B cell (primary cell): ENCODE results near the gene ANXA4. TPM values are rescaled to one million over a fixed set of nuclear protein-coding genes. Genes with fewer than 3 reads are reported as not detected.
A peak's percentile ranks its signal among the peaks of the same experiment; 100 is the strongest.

ENCODE experiments used
- ATAC-seq: fragments of 200-7000 bp; cut with Tn5 transposase; one replicate; pipeline ENCODE4 v1.10.0; 2021; ENCODE audit warnings: low read depth, mild to moderate bottlenecking, moderate number of reproducible peaks, moderate library complexity
- CTCF ChIA-PET: fragments of 350-600 bp; sonication (Branson Sonifier 250); formaldehyde crosslinking; loops from one replicate; lab custom pipeline; 2021; ENCODE audit warnings: antibody characterized with exemption, inconsistent platforms; lab: Charles Lee
- POLR2A ChIA-PET: fragments of 350-600 bp; sonication (Branson Sonifier 250); formaldehyde crosslinking; loops from one replicate; lab custom pipeline; 2021; ENCODE audit warnings: antibody characterized with exemption; lab: Charles Lee
- DNase-seq: peaks from one replicate; pipeline ENCODE4 v3.0.0; 2013
- H2AFZ ChIP-seq: 2 replicates; pipeline ENCODE4 v1.6.1; 2012; ENCODE audit warnings: mild to moderate bottlenecking, low read depth, low read length; ENCODE audit not compliant: insufficient read depth, poor library complexity, severe bottlenecking
- H3K27ac ChIP-seq, 2 donors: 1 replicate in 1 of 2; 2 replicates in 1 of 2; pipeline ENCODE4 v1.5.1; 2012 to 2013; ENCODE audit warnings: low read length in 2 of 2, mild to moderate bottlenecking in 2 of 2, moderate library complexity in 1 of 2
- H3K27me3 ChIP-seq, 4 experiments: fragments of 200-600 bp in 1 of 4; sonication (generic) in 1 of 4; replicated peaks in 1 of 4; 1 replicate in 2 of 4; 2 replicates in 2 of 4; pipeline versions ENCODE4 v1.6.1 to v1.7.0; 2013 to 2016; ENCODE audit warnings: low read length in 3 of 4, mild to moderate bottlenecking in 2 of 4, mixed read lengths in 1 of 4, moderate library complexity in 1 of 4; ENCODE audit not compliant: insufficient read depth in 4 of 4, control insufficient read depth in 3 of 4; ENCODE audit errors: control extremely low read depth in 1 of 4
- H3K36me3 ChIP-seq, 2 experiments: replicated peaks in 1 of 2; 1 replicate in 1 of 2; 2 replicates in 1 of 2; pipeline versions ENCODE4 v1.6.1 to v1.7.1; 2013; ENCODE audit warnings: low read length in 1 of 2; ENCODE audit not compliant: insufficient read depth in 2 of 2, control insufficient read depth in 1 of 2; ENCODE audit errors: control extremely low read depth in 1 of 2, extremely low read depth in 1 of 2
- H3K4me1 ChIP-seq, 2 donors: fragments of 200-600 bp in 1 of 2; sonication (generic) in 1 of 2; 1 replicate in 1 of 2; 2 replicates in 1 of 2; pipeline versions ENCODE4 v1.5.1 to v1.6.1; 2013 to 2017; ENCODE audit warnings: low read length in 2 of 2; ENCODE audit not compliant: control insufficient read depth in 2 of 2, insufficient read depth in 2 of 2
- H3K4me2 ChIP-seq: replicated peaks from 2 replicates; pipeline ENCODE3; 2012; ENCODE audit warnings: mild to moderate bottlenecking, low read depth, low read length; ENCODE audit not compliant: poor library complexity, severe bottlenecking
- H3K4me3 ChIP-seq, 5 experiments: fragments of 200-600 bp in 1 of 5; sonication (generic) in 1 of 5; 1 replicate in 3 of 5; 2 replicates in 2 of 5; pipeline versions ENCODE4 v1.5.1 to v1.7.0; 2011 to 2016; ENCODE audit warnings: low read length in 4 of 5, mild to moderate bottlenecking in 4 of 5, low read depth in 2 of 5, control low read depth in 1 of 5, moderate library complexity in 1 of 5; ENCODE audit not compliant: insufficient read depth in 1 of 5; ENCODE audit errors: control extremely low read depth in 1 of 5, extremely low read depth in 1 of 5
- H3K79me2 ChIP-seq: fragments of 200-600 bp; sonication (generic); one replicate; pipeline ENCODE4 v1.6.0; 2016; ENCODE audit warnings: low read length; ENCODE audit not compliant: control insufficient read depth, insufficient read depth
- H3K9ac ChIP-seq: fragments of 200-600 bp; sonication (generic); 2 replicates; pipeline ENCODE4 v1.6.1; 2017; ENCODE audit warnings: mild to moderate bottlenecking, low read length, moderate library complexity
- H3K9me3 ChIP-seq, 3 donors: one replicate each; pipeline versions ENCODE4 v1.6.1 to v1.7.1; 2013; ENCODE audit warnings: low read length in 2 of 3; ENCODE audit not compliant: control insufficient read depth in 2 of 3, insufficient read depth in 1 of 3; ENCODE audit errors: control extremely low read depth in 1 of 3
- H4K20me1 ChIP-seq: 2 replicates; pipeline ENCODE4 v1.6.0; 2012; ENCODE audit warnings: mild to moderate bottlenecking, low read length; ENCODE audit not compliant: insufficient read depth, control insufficient read depth, poor library complexity, severe bottlenecking
- H3K27ac Mint-ChIP-seq: one replicate; pipeline ENCODE4 v1.8.0; 2021; ENCODE audit warnings: mixed read lengths
- H3K27me3 Mint-ChIP-seq: one replicate; pipeline ENCODE4 v1.8.0; 2021; ENCODE audit warnings: mixed read lengths
- H3K4me1 Mint-ChIP-seq: one replicate; pipeline ENCODE4 v1.8.0; 2021; ENCODE audit warnings: mixed read lengths
- H3K4me3 Mint-ChIP-seq: one replicate; pipeline ENCODE4 v1.8.0; 2021; ENCODE audit warnings: mixed read lengths
- H3K9me3 Mint-ChIP-seq: one replicate; pipeline ENCODE4 v1.8.0; 2022; ENCODE audit warnings: mixed read lengths; ENCODE audit not compliant: insufficient read depth
- EZH2 ChIP-seq: IDR thresholded peaks from 2 replicates; pipeline ENCODE4 v1.6.1; 2012; ENCODE audit warnings: borderline replicate concordance, low read depth, mild to moderate bottlenecking, moderate library complexity, low read length; ENCODE audit not compliant: insufficient read depth, poor library complexity, severe bottlenecking
- WGBS: methylation state at CpG from one replicate; pipeline ENCODE4 v1.1.5; 2013; ENCODE audit warnings: missing lambda C conversion rate; ENCODE audit not compliant: insufficient coverage; 5-methylcytosine and 5-hydroxymethylcytosine counted together
- intact Hi-C: fragments of 100-400 bp; cut with micrococcal nuclease; formaldehyde crosslinking; loops from one replicate; pipeline ENCODE4 v1.10.0; 2022
- polyA plus RNA-seq: library from polyadenylated mRNA; depleted of rRNA; stranded (reverse); fragments of >200 nt; gene quantifications from 2 replicates; pipeline ENCODE4 v1.2.3, GENCODE V29; 2012
- total RNA-seq, 2 donors: library from RNA; stranded (reverse); fragments of 120-200 nt in 1 of 2; gene quantifications; 1 replicate in 1 of 2; 2 replicates in 1 of 2; pipeline versions ENCODE4 v1.2.3 to v1.2.4, GENCODE V29; 2013 to 2022
- TF ChIP-seq, protein P1 (sequence below): fragments of 200-600 bp; IDR thresholded peaks from one replicate; pipeline ENCODE4 v1.8.0; 2022; ENCODE audit warnings: antibody characterized with exemption, mild to moderate bottlenecking

Gene ANXA4
- total and polyA plus RNA-seq, 2 donors (not counting 1 experiment from before 2014, with no cell fraction given), result 28.4 to 61.7 TPM

DNA sequence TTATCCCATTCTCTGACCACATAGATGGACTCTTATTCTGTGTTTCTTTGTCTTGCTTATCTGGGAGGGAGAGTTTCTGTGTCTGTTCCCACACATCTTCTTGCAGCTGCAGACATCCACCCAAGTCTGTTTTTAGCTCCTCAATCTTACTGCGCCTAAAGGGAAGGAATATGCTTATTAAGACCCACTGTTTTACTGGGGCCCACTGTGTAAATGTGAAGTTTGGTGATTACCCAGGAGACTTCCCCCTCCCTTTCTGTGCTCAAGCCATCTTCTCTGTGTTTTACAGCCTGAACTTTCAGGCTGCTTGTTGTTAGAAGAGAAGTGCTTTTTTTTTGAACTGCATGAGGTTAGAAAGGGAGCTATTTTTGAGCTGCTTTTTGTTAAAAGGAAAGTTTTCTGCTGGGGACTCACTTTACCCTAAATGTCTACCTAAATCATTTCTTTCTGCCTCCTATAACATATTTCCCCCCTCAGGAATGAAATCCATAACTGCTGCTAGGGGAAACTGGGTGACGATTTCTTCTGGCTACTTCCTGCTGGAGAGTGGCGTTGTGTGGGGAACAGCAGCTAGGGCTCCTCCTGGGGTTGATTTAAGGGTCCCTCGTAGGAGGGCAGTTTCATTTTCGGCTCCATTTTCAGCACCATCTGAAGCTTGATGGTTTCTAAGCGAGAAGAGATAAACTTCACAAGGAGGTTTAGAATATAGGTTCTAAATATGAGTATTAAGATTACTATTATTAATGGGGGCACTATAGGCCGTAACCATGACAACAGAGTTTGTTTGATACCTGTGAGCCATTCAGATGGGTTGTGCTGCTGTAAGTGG, 48.1 kb downstream of the ANXA4 start:
- intact Hi-C loops, result no loop called here
- Mint-ChIP-seq H3K4me3 (peak overlapping the region; percentile 84), H3K27ac (peak overlapping the region; percentile 81), H3K4me1 (peaks cover 37% of the 10 kb centered on the region), H3K27me3 (no peaks in the 10 kb centered on the region), H3K9me3 (no peaks in the 10 kb centered on the region)
- ATAC-seq (peak; percentile 49), DNase-seq (peak; percentile 64)
- Histone ChIP-seq H3K4me3 (peak overlapping the region in 4 of 5 experiments; percentile 23 to 50 (median 32)), H3K9ac (peak overlapping the region; percentile 65), H3K4me1 (peaks cover 33 to 44% of the 10 kb centered on the region in 2 donors), H3K27me3 (no peaks in the 10 kb centered on the region), H3K36me3 (peaks cover 2 to 7% of the 10 kb centered on the region in 2 experiments), H3K79me2 (peaks cover 5% of the 10 kb centered on the region), H3K4me2 (peak overlapping the region; percentile 75), H2AFZ (peak overlapping the region; percentile 77), H4K20me1 (no peaks in the 10 kb centered on the region), H3K9me3 (no peaks in the 10 kb centered on the region), H3K27ac (peak overlapping the region; percentile 43 to 85)
- ChIA-PET CTCF (interaction anchor here (0.6 to 3.1 kb wide), 5 partner anchors 10 to 1509 kb away, joined by 3 to 26 read pairs (median 4); no protein-coding TSS in a partner anchor), POLR2A (interaction anchor here (0.7 to 0.8 kb wide), 2 partner anchors 9 to 37 kb away, joined by 3 to 5 read pairs; no protein-coding TSS in a partner anchor)
- TF ChIP-seq, protein P1, sequence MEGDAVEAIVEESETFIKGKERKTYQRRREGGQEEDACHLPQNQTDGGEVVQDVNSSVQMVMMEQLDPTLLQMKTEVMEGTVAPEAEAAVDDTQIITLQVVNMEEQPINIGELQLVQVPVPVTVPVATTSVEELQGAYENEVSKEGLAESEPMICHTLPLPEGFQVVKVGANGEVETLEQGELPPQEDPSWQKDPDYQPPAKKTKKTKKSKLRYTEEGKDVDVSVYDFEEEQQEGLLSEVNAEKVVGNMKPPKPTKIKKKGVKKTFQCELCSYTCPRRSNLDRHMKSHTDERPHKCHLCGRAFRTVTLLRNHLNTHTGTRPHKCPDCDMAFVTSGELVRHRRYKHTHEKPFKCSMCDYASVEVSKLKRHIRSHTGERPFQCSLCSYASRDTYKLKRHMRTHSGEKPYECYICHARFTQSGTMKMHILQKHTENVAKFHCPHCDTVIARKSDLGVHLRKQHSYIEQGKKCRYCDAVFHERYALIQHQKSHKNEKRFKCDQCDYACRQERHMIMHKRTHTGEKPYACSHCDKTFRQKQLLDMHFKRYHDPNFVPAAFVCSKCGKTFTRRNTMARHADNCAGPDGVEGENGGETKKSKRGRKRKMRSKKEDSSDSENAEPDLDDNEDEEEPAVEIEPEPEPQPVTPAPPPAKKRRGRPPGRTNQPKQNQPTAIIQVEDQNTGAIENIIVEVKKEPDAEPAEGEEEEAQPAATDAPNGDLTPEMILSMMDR, result no peak
- no peak for TF ChIP-seq EZH2
- WGBS, result 0% methylated on average over 1 of the region's 7 CpGs

DNA sequence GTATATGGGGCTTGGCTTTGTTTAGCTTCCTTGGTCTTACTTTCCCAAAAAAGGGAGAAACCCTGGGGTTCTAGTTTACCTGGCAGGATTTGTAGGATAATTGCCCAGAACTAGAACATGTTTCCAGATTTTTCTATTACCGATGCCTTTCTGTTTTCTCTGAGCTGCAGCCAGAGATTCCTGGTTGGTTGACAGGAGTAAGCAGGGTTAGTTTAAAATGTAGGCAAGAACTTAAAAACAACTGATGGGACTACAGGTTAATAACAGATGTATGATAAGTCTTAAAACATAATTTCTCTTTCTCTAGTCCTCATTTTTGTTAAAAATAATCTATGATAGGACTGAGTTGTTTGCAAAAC, 48.6 kb downstream of the ANXA4 start:
- Histone ChIP-seq H3K79me2 (peaks cover 5% of the 10 kb centered on the region), H2AFZ (peak overlapping the region; percentile 77), H3K4me1 (peaks cover 33 to 44% of the 10 kb centered on the region in 2 donors), H3K27ac (peak overlapping the region; percentile 43 to 85), H3K9me3 (no peaks in the 10 kb centered on the region), H3K9ac (peak overlapping the region; percentile 65), H3K4me2 (peak overlapping the region; percentile 75), H3K27me3 (no peaks in the 10 kb centered on the region), H3K4me3 (peak overlapping the region in 4 of 5 experiments; percentile 23 to 50 (median 32)), H3K36me3 (peaks cover 1 to 7% of the 10 kb centered on the region in 2 experiments), H4K20me1 (no peaks in the 10 kb centered on the region)
- intact Hi-C loops, result no loop called here
- TF ChIP-seq EZH2, result no peak
- TF ChIP-seq, protein P1, result no peak
- H3K4me1 Mint-ChIP-seq, result peaks cover 37% of the 10 kb centered on the region
- ATAC-seq, result no peak
- H3K27me3 Mint-ChIP-seq, result no peaks in the 10 kb centered on the region
- DNase-seq, result no peak
- CTCF ChIA-PET, result interaction anchor here (1.0 to 3.1 kb wide), 5 partner anchors 9 to 66 kb away, joined by 3 to 26 read pairs (median 4); no protein-coding TSS in a partner anchor
- H3K4me3 Mint-ChIP-seq, result peak overlapping the region; percentile 84
- WGBS, result no CpG with 5 or more reads among the region's 1 CpG
- POLR2A ChIA-PET, result interaction anchor here (0.7 to 0.8 kb wide), 2 partner anchors 9 to 36 kb away, joined by 3 to 5 read pairs; no protein-coding TSS in a partner anchor
- H3K9me3 Mint-ChIP-seq, result no peaks in the 10 kb centered on the region
- no peak overlapping the region for H3K27ac Mint-ChIP-seq
